ENCODE measurements around the gene ETS1.

- no peak for TF ChIP-seq CTCF (IDR thresholded peaks at IDR 0.05; ENCODE audit: low read depth, low read length)
- no peak for TF ChIP-seq EZH2phosphoT487 (IDR thresholded peaks at IDR 0.05; ENCODE audit: low read depth)
Measured at GRCh38 chr11:128522055-128522942, 65.1 kb downstream of the ETS1 start.
